ENCODE results near the gene CELSR1. TPM values are rescaled to one million over a fixed set of nuclear protein-coding genes. Genes with fewer than 3 reads are reported as not detected.

Gene CELSR1
- total RNA-seq, 1 experiment from 2014 or later = 19.6 TPM

GRCh38 chr22:46413725-46414379 is 123.6 kb downstream of the CELSR1 start:
- Histone ChIP-seq H3K4me3 (replicated peaks in 1 of 2; ENCODE audit: low read depth in 1 of 2, low read length in 2 of 2) (no peak overlapping the region), H4K20me1 (ENCODE audit: insufficient read depth) (no peaks in the 10 kb centered on the region), H2AFZ (ENCODE audit: low read depth, low read length, poor library complexity, severe bottlenecking) (no peak overlapping the region), H3K27ac (ENCODE audit: low read depth, low read length) (no peak overlapping the region), H3K4me1 (ENCODE audit: control insufficient read depth in 1 of 2, insufficient read depth in 2 of 2, low read length in 2 of 2) (no peaks in the 10 kb centered on the region), H3K9ac (ENCODE audit: low read length) (no peak overlapping the region), H3K9me3 (ENCODE audit: control insufficient read depth in 1 of 2, insufficient read depth in 1 of 2, low read depth in 1 of 2, low read length in 2 of 2) (no peaks in the 10 kb centered on the region), H3K9me2 (ENCODE audit: insufficient read depth) (no peaks in the 10 kb centered on the region), H3K36me3 (ENCODE audit: control insufficient read depth in 1 of 2, insufficient read depth in 2 of 2, low read length in 2 of 2) (no peaks in the 10 kb centered on the region), H3K79me2 (ENCODE audit: insufficient read depth, low read length) (no peaks in the 10 kb centered on the region), H3K27me3 (ENCODE audit: insufficient read depth, low read length) (no peaks in the 10 kb centered on the region), H3K4me2 (ENCODE audit: low read length) (no peak overlapping the region)
- no peak for ATAC-seq
- BruUV-seq (replicated peaks) = no TSS peak
- ChIA-PET CTCF (no interaction called here), POLR2A (no interaction called here), RAD21 (ENCODE audit: low non-redundant PET in 1 of 2, low total read pairs in 2 of 2, uncharacterized antibody in 2 of 2, unreplicated experiment in 2 of 2) (no interaction called here)
- DNase-seq (ENCODE audit: low read depth, low spot score) = no peak
- TF ChIP-seq REST (IDR thresholded peaks at IDR 0.05; ENCODE audit: low read depth) = no peak
- no peak for TF ChIP-seq ZFX (IDR thresholded peaks at IDR 0.05)
- TF ChIP-seq EGR1 (IDR thresholded peaks at IDR 0.05; ENCODE audit: low read depth) = no peak
- TF ChIP-seq EZH2phosphoT487 (IDR thresholded peaks at IDR 0.05; ENCODE audit: borderline replicate concordance) = no peak
- no peak for TF ChIP-seq POLR2A (IDR thresholded peaks at IDR 0.05; ENCODE audit: borderline replicate concordance, extremely low read depth, insufficient read depth, insufficient read length)
- TF ChIP-seq ZBTB33 (IDR thresholded peaks at IDR 0.05; ENCODE audit: extremely low read depth, insufficient replicate concordance, low read length) = no peak
- TF ChIP-seq RAD21 (IDR thresholded peaks at IDR 0.05; ENCODE audit: low read depth) = no peak
- TF ChIP-seq ELF1 (IDR thresholded peaks at IDR 0.05; ENCODE audit: borderline replicate concordance, low read depth) = no peak
- TF ChIP-seq POLR2AphosphoS5 (IDR thresholded peaks at IDR 0.05; ENCODE audit: low read depth, low read length) = no peak
- TF ChIP-seq JUND (IDR thresholded peaks at IDR 0.05) = no peak
- TF ChIP-seq ATF3 (IDR thresholded peaks at IDR 0.05) = no peak
- TF ChIP-seq YY1 (IDR thresholded peaks at IDR 0.05; ENCODE audit: extremely low read depth, insufficient replicate concordance, low read depth, low read length) = no peak
- no peak for TF ChIP-seq EZH2 (IDR thresholded peaks at IDR 0.05)
- no peak for TF ChIP-seq CTCF (IDR thresholded peaks at IDR 0.05 in 2 of 3, conservative IDR thresholded peaks at IDR 0.05 in 1 of 3; ENCODE audit: borderline replicate concordance in 1 of 3, insufficient read depth in 1 of 3, low read depth in 2 of 3, low read length in 2 of 3)
- no peak for TF ChIP-seq MAX (IDR thresholded peaks at IDR 0.05)
- TF ChIP-seq SP1 (IDR thresholded peaks at IDR 0.05; ENCODE audit: low read depth) = no peak
- intact Hi-C loops (cut with micrococcal nuclease) = no loop called here
